NCI-H1105 (cell line): ENCODE results near the gene GALM.
"Not testable (repeated sequence)": the region's sequence is repeated elsewhere in the genome, so short reads cannot be mapped to it uniquely, and the experiment has no call there.

Experiments used
- DNase-seq: peaks from one replicate; lab custom pipeline; 2025; lab: John Stamatoyannopoulos, UW

GALM gene

DNA sequence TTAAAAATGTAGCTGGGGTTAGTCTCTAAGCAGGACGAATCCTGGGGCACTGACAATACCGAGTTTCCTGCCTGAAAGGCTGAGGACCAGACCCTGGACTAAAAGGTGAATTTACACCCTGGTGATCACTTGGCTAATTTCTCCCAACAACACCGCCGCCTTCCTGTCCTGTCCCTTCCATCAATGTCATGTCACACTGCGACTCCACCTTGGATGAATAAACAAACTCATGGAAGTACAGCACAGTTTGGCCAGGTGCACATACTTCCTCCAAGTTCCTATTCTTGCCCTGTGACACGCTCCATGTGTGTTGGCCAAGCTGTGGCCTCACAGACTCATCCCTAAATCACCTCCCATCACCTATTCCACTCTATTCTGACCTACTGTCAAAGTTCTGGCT, 15.9 kb upstream of the GALM start:
- no peak for DNase-seq

DNA sequence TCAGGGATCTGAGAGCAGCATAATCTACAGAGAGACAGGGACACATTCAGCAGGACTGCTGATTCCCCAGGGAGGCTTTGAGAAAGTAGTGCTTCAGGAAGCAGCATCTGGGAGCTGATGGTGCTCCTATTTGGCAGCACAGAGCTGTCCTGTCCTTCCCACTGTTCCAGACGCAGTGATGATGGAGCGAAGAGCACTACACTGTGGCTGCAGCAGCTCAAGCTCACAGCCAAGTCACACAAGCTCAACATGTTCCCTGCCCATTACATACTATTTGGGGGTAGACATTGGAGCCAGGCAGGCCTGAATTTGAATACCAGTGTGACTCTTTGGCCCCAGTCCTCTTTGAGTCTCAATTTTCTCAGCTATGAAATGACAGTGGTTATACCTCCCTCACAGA, 15.2 kb upstream of the GALM start:
- DNase-seq = no peak

DNA sequence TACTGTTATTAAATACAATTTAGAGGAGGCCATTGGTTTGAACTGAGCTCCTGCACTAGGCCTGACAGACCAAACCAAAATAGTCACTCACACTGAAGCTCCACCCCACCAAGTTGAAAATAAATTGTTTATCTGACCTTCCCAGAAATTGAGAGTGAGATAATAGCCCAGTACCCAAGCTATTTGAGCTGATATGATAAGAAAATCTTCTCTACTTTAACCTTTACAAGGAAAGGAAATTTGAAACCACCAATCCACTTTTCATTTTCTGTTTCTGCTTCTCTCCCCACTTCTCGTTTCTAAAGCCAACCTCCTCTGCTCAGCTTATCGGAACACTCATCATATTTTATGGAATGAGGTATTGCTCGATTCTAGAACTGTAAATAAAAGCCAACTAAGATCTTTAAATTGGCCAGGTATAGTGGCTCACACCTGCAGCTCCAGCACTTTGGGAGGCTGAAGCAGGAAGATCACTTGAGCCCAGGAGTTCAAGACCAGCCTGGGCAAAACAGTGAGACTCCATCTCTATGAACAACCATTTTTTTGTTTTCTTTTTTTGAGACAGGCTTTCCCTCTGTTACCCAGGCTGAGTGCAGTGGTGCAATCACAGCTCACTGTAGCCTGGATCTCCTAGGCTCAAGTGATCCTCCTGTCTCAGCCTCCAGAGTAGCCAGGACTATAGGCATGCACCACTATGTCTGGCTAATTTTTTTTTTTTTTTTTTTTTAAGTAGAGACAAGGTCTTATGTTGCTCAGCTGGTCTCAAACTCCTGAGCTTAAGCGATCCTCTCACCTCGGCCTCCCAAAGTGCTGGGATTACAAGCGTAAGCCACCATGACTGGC, 13.3 kb upstream of the GALM start:
- no peak for DNase-seq

DNA sequence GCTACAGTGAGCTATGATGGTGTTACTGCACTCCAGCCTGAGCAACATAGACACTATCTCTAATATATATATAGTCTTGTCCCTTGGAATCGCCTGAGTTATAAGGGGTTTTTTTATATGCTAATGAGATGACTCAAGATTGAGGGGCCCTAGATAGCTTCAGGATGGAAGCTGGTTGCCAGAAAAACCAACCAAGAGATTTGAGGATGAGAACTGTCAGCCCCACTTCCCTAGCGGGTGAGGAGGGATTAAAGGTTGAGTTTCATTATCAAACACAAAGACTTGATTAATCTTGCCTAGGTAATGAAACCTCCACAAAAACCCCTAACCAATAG, 12.6 kb upstream of the GALM start:
- no peak for DNase-seq

DNA sequence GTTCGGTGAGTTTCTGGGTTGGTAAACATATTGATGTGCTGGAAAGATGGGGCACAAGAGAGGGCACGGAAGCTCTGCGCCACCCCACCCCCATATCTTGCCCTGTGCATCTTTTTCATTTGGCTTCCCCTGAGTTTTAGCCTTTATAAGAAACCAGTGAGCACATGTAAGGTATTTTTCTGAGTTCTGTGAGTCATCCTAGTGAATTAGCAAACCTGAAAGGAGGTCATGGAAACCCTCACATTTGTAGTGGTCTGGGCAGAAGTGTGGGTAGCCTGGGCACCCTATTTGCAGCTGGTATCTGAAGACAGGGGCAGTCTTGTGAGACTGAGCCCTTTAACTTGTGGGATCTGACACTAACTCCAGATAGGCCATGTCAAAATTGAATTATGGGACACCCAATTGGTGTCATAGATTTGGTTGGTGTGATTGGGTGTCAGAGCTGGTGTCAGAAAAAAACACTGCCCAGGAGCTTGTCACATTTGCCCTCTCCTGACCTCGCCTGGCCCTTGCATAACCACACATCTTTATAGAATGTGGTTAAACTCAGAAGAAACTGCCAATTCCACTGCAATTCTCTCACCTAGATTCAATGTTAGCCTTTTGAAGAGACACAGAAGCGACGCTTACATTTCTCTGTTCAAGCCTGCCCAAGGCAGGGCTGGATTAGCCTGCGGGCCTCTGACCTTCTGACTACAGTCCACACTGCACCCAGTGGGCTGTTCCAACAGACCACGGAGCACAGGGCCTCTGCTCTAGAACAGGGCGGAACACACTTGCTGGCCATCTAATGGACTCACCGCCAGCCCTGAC, 12.0 kb upstream of the GALM start:
- DNase-seq = no peak

DNA sequence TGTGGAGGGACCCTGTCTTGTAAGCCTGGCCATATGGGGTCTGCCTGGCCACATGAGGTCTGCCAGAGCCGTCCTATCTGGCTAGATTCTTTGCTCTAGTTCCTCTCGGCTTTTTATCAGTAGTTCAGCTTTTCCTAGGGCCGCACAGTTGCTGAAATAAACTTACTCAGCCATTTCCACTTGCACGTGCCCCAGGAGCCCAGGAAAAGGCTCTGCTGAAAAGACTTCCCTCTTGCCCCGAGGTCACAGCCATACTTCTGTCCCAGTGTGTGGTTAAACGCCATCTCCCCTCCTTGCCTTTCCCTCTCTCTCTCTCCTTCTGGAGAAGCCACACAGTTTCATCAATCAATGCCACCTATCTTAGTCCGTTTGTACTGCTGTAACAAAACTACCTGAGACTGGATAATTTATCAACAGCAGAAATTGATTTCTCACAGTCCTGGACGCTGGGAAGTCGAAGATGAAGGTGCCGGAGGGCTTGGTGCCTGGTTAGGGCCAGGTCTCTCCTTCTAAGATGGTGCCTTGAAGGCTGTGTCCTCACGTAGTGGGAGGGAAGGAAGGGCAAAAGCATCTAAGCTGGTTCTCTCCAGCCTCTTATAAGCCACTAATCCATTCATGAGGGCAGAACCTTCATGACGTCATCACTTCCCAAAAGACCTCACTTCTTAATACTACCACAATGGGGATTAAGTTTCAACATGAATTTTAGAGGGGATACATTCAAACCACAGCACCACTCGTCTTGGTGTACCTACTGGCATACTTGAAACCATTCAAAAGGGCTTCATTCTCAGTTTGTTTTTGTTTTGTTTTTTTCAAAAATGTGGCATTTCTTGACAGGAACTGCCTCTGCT, 11.2 kb upstream of the GALM start:
- DNase-seq = no peak

DNA sequence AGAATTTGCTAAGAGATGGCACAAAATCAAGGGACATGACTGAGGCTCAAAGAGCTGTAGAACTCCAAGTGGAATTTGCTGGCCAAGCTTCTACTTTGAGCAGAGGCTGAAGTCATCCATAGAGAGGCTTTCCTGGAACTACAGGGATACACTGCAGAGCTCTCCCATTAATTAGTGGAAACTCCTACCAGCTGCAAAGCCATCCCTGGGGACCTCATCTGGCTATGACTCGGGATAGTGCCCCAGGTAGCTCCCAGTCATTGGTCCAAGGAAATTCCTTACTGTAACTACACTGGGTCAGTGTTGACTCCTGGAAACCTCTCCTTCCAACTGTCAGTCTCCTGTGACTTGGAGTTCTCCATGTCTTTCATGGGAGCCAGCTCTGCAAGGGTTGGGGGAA, 10.5 kb upstream of the GALM start:
- no peak for DNase-seq

DNA sequence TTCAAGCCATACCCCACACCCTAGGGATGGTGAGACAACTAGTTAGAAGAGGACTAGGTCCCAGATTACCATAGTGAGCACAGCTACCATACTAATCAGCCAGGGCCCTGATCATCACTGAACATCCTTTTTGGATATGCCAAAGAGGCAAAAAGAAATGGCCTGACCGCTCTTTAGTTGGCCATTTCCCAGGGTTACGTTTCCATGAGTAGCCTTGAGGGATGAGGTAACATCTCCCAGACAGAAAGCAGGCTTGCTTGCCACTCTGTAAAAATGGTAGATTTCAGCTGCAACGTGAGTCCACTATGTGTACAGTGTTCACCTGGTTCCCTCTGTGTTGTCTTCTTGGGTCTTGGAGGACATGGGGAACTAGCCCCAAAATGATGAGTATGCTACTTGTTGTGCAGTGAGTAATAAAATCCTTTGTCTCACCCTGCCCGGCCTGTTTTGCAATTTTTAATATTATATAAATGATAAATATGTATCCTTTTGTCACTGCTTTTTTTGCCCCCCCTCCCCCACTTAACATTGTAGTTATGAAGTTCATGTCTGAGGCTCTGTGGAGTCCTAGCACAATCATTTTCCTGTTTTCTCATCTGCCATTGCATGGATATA, 8.9 kb upstream of the GALM start:
- DNase-seq = no peak

DNA sequence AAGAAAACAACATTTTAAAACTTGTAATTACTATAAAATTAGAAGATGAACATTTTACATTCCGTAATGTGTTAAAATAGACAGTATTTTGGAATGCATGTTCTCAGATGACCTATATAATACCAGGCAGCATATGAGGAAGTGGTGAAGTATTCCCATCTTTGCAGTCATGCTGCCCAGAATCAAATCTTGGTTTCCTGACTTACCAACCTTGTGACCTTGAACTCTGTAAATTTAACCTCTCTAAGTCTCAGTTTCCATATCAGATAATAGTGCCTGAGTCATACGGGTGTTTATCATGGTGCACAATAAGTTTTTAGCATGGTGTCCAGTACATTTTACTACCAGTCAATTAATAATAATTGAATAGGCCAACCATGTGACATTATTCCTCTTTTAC, 7.3 kb upstream of the GALM start:
- DNase-seq = no peak

DNA sequence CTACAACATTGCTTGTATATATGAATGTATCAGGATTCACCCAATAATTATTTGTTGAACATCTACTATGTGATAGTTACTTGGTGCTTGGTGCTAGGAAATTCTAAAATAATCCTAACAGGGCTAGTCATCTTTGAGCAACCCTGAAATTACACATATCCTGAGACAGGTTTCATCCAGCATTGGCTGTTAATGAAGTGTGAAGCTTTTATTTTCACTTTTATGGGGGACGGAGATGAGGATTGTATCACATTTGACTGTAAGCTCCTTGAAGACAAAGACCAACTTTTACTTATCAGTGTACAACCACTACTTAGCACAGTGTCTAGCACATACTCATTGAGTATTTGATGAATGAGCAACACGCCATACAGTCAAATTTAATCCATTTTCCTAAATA, 6.8 kb upstream of the GALM start:
- DNase-seq = no peak

DNA sequence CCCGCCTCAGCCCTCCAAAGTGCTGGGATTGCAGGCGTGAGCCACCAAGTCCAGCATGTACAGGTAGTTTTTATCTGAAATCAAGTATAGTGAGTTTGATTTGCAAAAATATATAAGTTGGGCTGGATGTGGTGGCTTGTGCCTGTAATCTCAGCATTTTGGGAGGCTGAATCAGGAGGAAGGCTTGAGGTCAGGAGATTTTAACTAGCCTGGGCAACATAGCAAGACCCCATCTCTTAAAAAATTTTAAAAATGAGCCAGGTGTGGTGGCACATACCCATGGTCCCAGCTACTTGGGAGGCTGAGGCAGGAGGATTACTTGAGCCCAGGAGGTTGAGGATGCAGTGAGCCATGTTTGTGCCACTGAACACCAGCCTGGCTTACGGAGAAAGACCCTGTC, 5.6 kb upstream of the GALM start:
- DNase-seq = no peak

DNA sequence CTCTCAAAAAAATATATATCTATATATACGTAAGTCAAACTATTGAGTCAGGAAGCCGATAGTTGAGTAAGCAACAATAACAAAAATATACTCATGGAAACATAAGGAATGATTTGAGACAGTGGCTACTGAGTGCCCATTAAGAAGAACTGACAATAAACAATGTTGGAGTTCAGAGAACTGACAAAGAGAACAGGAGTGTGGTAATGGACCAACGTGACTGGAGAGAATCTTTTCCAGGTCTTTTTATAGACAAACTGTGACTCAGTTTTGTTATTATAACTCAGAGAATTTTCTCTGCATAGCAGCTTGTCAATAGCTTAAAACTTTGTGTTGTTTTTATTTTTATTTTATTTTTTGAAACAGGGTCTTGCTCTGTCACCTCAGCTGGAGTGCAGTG, 4.6 kb upstream of the GALM start:
- DNase-seq = no peak

DNA sequence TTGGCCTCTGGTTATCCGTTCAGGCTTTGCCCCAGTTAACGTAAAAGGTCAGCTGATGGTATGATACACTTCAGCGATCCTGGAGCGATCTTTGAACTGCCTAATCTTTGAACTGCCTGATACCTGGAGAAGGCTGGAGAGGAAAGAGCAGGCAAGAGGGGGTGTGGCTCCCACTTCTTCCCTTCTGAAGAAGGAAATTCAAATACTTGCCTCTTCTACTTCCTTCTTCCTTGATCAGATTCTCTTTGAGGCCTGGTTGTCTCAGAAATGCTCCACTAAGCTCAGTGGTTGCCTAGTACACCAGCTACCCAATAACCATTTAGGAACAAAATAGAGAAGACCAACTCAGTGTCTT, 619 bp downstream of the GALM start:
- DNase-seq = no peak

DNA sequence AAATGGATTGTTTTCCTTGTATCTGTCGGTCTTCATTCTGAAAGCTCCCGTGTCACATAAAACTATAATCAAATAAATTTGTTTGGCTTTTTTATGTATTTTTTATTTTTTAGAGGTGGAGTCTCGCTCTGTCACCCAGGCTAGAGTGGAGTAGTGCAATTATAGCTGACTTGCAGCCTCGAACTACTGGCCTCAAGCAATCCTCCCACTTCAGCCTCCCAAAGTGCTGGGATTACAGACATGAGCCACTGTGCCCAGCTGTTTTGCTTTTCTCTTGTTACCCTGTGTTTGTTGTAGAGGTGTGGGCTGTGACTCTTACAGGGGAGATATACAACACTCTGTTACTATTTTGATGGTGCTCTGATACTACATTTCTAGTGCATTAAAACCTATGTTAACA, 2.2 kb downstream of the GALM start:
- DNase-seq = no peak

DNA sequence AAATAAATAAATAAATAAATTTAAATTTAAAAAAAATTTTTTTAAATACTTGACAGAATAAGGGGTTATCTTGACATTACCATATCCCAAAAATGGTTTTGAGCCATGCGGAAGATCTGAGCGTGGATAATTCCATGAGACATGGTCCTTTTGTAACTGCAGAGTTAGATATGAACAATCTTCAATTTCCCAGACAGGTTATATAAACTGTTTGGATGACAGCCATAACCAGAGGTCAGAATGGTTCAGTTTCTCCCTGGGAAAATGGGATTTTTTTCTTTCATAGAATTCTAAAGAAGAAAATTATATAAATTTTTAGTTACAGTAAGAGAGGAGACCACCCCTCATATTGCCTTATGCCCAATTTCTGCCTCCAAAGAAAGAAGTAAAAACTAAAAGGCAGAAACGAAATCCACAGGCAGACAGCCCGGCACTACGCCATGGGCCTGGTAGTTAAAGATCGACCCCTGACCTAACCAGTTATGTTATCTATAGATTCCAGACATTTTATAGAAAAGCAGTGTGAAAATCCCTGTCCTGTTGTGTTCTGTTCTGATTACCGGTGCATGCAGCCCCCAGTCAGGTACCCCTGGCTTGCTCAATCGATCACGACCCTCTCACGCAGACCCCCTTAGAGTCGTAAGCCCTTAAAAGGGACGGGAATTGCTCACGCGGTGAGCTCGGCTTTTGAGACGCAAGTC, 3.0 kb downstream of the GALM start:
- DNase-seq = no peak

DNA sequence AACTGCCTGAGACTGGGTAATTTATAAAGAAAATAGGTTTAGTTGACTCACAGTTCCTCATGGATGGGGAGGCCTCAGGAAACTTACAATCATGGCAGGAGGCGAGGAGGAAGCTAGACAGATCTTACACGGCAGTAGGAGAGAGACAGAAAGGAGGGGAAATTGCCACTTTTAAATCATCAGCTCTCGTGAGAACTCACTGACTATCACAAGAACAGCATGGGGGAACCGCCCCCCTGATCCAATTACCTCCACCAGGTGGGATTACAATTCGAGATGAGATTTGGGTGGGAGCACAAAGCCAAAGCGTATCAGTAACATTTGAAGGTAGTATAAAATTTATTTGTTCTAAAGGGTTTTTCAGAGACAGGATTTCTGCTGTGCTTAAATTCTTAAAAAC, 5.4 kb downstream of the GALM start:
- no peak for DNase-seq

DNA sequence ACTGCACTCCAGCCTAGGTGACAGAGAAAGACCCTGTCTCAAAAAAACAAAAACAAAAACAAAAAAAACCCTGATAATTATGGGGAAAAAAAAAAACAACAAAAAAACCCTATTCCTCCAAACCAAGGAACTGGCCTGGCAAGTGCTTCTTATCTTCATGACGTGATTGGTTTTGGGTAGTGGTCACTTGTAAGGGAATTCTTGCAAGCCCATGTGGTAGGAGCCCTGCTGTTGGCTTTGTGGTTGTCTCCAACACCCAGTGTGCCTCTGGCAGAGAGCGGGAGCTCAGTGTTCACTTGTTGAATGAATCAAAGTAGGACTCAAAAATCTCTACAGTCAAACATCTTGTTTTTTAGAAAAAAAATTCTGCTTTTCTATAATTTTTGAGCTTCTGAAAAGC, 6.0 kb downstream of the GALM start:
- DNase-seq = no peak

DNA sequence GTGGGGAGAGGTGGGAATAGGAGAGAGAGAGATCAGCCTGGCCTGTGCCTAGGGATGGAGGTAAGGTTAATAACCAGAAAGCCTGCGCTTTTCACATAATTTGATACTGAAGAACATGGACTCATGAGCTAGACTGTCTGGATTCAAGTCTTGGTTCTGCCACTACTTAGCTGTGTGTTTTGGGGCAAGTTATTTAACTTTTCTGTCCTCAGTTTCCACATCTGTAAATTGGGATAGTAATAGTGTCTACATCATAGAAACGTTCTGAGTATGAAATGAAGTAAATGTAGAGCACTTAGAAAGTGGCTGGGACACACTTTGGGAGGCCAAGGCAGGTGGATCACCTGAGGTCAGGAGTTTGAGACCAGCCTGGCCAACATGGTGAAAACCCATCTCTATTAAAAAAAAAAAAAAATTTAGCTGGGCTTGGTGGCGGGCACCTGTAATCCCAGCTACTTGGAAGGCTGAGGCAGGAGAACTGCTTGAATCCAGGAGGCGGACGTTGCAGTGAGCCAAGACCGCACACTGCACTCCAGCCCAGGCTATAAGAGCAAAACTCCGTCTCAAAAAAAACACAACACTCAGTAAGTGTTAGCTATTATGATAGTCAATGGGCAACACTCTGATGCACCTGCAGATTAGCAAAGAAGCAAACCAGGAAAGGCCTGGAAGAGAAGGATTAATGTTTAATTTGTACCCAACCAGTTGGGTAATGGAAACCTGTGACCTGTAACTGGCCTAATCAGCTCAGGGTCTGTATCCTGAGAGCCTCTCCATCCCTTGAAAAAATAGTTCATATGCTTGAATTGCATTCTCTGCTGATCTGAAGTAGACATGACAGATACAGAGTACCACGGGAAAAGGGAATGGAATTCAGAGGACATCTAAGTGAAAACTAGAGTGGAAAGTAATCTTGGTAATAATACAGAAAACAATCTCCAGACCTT, 6.8 kb downstream of the GALM start:
- no peak for DNase-seq

DNA sequence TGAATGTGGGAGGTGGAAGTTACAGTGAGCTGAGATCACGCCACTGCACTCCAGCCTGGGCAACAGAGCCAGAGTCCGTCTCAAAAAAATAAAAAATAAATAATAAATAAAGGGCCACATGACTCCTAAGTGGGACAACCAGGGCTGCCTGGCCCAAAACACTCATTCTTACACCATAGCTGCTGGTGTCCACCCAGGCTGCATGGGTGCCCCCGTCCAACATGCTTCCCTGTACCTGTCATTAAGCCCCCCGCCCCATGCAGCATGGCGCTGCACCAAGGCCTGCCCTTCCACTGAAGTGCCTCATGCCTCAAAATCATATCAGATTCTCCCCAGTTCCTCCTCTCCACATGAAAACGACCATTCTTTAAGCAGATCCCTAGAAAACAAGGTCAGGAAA, 10.8 kb downstream of the GALM start:
- no peak for DNase-seq

DNA sequence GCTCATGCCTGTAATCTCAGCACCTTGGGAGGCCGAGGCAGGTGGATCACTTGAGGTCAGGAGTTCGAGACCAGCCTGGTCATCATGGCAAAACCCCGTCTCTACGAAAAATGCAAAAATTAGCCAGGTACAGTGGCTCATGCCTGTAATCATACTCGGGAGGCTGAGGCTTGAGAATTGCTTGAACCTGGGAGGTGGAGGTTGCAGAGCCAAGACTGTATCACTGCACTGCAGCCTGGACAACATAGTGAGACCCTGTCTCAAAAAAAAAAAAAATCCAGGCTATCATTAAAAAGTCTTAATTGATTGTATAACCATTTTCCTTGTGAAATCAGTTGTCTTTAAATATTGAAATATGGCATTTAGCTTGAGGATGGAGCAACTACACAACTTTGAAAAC, 15.0 kb downstream of the GALM start:
- DNase-seq = not testable (repeated sequence)
